AG09309 (cell line): ENCODE results near the gene HLA-B.
"Not testable (repeated sequence)": the region's sequence is repeated elsewhere in the genome, so short reads cannot be mapped to it uniquely, and the experiment has no call there.

ENCODE experiments used
- DNase-seq: peaks from one replicate; pipeline ENCODE4 v3.0.0-alpha.2; 2010; ENCODE audit warnings: low read depth
- H3K4me3 ChIP-seq: 2 replicates; pipeline ENCODE4 v1.5.1; 2011; ENCODE audit warnings: mild to moderate bottlenecking, low read depth, low read length, moderate library complexity; ENCODE audit not compliant: control insufficient read depth
- CTCF ChIP-seq: IDR thresholded peaks from 2 replicates; pipeline ENCODE4 v1.5.1; 2011; ENCODE audit warnings: mild to moderate bottlenecking, low read depth, low read length, inconsistent platforms; ENCODE audit not compliant: insufficient read depth, control insufficient read depth; ENCODE audit errors: missing control alignments

Gene HLA-B

GRCh38 chr6:31381666-31382065, 24.7 kb upstream of the HLA-B start:
- no peak for DNase-seq
- no peak for TF ChIP-seq CTCF
- H3K4me3 ChIP-seq, result no peak overlapping the region

- no peak for TF ChIP-seq CTCF
- no peak overlapping the region for H3K4me3 ChIP-seq
- no peak for DNase-seq
These were observed 22.9 kb upstream of the HLA-B start for GRCh38 chr6:31379850-31380249.

DNA sequence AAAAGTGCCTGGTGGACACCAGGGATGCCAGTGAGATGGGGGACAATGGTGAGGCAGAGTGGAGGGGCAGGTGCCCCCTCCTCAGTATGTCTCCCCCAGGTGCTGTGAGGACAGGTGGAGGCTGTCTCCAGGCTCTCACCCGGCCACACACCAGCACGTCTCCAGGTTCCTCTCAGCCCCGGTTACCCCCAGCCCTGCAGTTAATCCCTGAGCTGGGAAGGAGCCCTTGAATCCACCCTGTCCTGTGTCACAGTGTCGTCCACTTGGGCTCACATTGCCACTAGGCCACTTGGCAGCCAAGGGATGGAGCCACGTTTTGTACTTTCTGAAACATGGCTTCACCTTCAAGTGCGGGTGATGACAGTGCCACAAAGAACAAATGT, 21.7 kb upstream of the HLA-B start:
- no peak for TF ChIP-seq CTCF
- no peak for DNase-seq
- no peak overlapping the region for H3K4me3 ChIP-seq

GRCh38 chr6:31378062-31378720, 21.2 kb upstream of the HLA-B start:
- H3K4me3 ChIP-seq, result no peak overlapping the region
- no peak for TF ChIP-seq CTCF
- DNase-seq, result no peak

DNA sequence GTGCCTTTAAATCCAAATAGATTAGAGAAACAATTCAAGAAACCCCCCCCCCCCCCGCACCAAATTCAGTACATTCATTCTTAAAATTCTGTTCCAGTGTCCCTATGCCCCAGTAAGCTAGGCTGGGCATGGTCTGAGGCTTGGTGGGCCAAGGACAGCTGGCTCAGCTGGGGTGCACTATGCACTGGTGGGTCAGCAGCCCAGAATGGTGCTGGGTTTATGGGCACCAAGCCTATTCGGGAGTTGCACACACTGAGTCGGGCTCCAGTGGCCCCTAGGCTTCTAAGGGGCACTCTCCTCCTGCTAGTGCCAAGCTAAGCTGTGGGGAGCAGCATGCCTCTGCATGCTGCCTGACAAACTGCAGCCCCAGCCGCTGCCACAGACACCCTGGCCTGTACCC, 20.1 kb upstream of the HLA-B start:
- DNase-seq, result no peak
- no peak for TF ChIP-seq CTCF
- no peak overlapping the region for H3K4me3 ChIP-seq

GRCh38 chr6:31375699-31376098, 18.7 kb upstream of the HLA-B start:
- no peak for DNase-seq
- no peak for TF ChIP-seq CTCF
- no peak overlapping the region for H3K4me3 ChIP-seq

- peak; percentile 40 for TF ChIP-seq CTCF
- not testable (repeated sequence) for DNase-seq, H3K4me3 ChIP-seq
These were observed 17.1 kb upstream of the HLA-B start for GRCh38 chr6:31374118-31374517.
